Thymus (tissue), 11 donors: ENCODE results near the gene EMILIN2. TPM values are rescaled to one million over a fixed set of nuclear protein-coding genes. Genes with fewer than 3 reads are reported as not detected.

ENCODE experiments used
- DNase-seq, 9 donors: peaks; one replicate each; pipeline ENCODE4 v3.0.0-alpha.2; 2013; ENCODE audit warnings: low spot score in 9 of 9, low read depth in 6 of 9, missing footprints in 1 of 9
- H3K27ac ChIP-seq, 2 donors: one replicate each; pipeline ENCODE4 v1.5.1; 2013; ENCODE audit warnings: control low read depth in 1 of 2, low read depth in 1 of 2, low read length in 1 of 2, mild to moderate bottlenecking in 1 of 2, moderate library complexity in 1 of 2
- H3K27me3 ChIP-seq, 2 donors: one replicate each; pipeline ENCODE4 v1.5.1; 2013; ENCODE audit warnings: low read length in 1 of 2; ENCODE audit not compliant: control insufficient read depth in 2 of 2, insufficient read depth in 1 of 2
- H3K36me3 ChIP-seq, 2 donors: one replicate each; pipeline ENCODE4 v1.5.1; 2013; ENCODE audit warnings: low read length in 1 of 2, mild to moderate bottlenecking in 1 of 2, moderate library complexity in 1 of 2; ENCODE audit not compliant: control insufficient read depth in 2 of 2, insufficient read depth in 2 of 2
- H3K4me1 ChIP-seq, 2 donors: one replicate each; pipeline ENCODE4 v1.5.1; 2013; ENCODE audit warnings: low read length in 2 of 2; ENCODE audit not compliant: control insufficient read depth in 2 of 2, insufficient read depth in 2 of 2
- H3K4me3 ChIP-seq, 2 donors: one replicate each; pipeline ENCODE4 v1.5.1; 2013; ENCODE audit warnings: low read length in 2 of 2, control low read depth in 1 of 2, mild to moderate bottlenecking in 1 of 2
- H3K9me3 ChIP-seq, 2 donors: one replicate each; pipeline ENCODE4 v1.5.1; 2013; ENCODE audit warnings: low read length in 1 of 2, mild to moderate bottlenecking in 1 of 2; ENCODE audit not compliant: control insufficient read depth in 2 of 2, insufficient read depth in 1 of 2
- WGBS: extraction: QIAGEN DNeasy Blood & Tissue Kit; methylation state at CpG from one replicate; pipeline ENCODE4 v1.1.7; 2013; 5-methylcytosine and 5-hydroxymethylcytosine counted together
- polyA plus RNA-seq: library from polyadenylated mRNA; stranded (reverse); fragments of 200-250 nt; gene quantifications from one replicate; pipeline ENCODE4 v1.2.3, GENCODE V29; 2013
- total RNA-seq: library from RNA; stranded (reverse); fragments of 120-200 nt; gene quantifications from one replicate; pipeline ENCODE4 v1.2.4, GENCODE V29; 2013
- donor health status: healthy.

The EMILIN2 gene
- total and polyA plus RNA-seq, 2 donors, result 19.3 to 27.2 TPM

DNA sequence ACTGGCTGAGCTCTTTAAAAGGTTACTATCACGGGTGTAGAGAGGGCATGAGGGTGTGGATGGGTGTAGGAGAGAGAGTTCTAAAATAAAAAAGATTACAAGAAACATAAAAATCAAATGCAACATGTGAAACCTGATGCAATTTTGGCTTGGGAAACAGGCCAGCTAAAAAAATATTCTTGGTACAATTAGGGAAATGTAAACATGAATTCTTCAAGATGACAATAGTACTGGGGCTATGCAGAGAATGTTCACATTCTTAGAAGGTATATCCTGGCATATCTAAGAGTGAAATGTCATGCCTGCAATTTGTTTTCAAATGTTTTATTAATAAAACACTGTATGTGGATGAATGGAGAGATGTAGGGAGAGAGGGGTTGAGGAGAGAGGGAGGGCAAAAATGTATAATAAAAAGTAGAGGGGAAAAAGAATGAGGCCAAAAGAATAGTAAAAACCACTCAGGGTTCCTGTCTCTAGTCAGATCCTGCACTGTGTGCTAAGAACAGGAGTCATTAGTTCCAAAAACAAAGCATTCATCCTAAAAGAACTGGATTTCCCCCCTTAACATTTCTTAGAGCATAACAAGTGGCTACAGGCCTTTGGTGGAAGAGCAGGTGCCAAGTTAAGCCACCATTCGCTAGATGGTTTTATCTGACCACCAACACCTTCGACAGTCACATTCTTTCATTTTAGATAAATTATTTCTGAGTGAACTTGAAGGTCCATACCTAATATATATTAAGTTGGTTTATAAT lies 88.8 kb downstream of the EMILIN2 start:
- H3K27ac ChIP-seq, result no peak overlapping the region
- H3K36me3 ChIP-seq, result peaks cover 18 to 34% of the 10 kb centered on the region in 2 donors
- no peaks in the 10 kb centered on the region for H3K9me3 ChIP-seq
- DNase-seq, result no peak
- H3K4me3 ChIP-seq, result no peak overlapping the region
- H3K4me1 ChIP-seq, result peaks cover 0 to 5% of the 10 kb centered on the region in 2 donors
- no peaks in the 10 kb centered on the region for H3K27me3 ChIP-seq
- WGBS, result 94% methylated on average over 3 of the region's 3 CpGs

DNA sequence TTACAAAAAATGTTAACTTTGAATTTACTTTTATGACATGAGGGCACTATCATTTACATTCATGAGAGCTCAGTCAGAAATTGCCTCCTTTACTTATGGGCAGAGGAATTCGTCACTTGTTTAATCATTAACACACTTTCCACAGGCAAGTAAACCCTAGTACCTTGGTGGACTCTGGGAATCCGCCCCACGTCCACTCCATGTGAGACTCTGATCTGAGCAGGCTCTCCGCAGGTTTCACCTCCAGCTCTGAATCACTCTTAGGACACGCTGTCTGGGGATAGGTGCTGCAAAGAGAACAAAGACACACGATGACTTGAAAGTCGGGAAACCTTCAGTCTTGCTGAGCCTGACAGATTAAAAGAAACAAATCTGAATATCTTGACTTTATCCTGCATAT lies 92.5 kb downstream of the EMILIN2 start:
- WGBS, result 98% methylated on average over 7 of the region's 7 CpGs
- H3K36me3 ChIP-seq, result peaks cover 11 to 21% of the 10 kb centered on the region in 2 donors
- H3K27me3 ChIP-seq, result no peaks in the 10 kb centered on the region
- no peak overlapping the region for H3K4me3 ChIP-seq
- no peak overlapping the region for H3K27ac ChIP-seq
- H3K4me1 ChIP-seq, result no peaks in the 10 kb centered on the region
- no peaks in the 10 kb centered on the region for H3K9me3 ChIP-seq
- DNase-seq, result no peak

DNA sequence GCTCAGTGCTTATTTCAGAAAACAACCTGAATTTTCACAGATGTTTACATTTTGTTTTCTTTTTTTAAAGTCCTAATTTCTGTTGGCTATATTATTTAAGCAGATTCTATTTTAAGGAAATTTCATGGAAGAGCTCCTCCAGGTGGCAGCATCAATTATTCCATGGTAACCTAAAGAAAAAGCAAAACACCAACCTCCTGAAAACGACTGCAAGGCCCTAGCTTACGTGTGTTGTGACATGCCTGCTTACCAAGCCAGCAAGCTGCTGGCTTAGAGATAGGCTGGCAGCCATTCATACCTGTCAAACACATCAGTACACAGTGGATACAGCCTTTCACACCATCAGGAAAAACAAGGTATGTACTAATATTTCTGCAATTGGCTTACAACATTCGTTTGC lies 101.2 kb downstream of the EMILIN2 start:
- no peak overlapping the region for H3K4me3 ChIP-seq
- peaks cover 9 to 33% of the 10 kb centered on the region in 2 donors for H3K36me3 ChIP-seq
- no peaks in the 10 kb centered on the region for H3K27me3 ChIP-seq
- H3K4me1 ChIP-seq, result no peaks in the 10 kb centered on the region
- 58% methylated on average over 3 of the region's 3 CpGs for WGBS
- H3K27ac ChIP-seq, result no peak overlapping the region
- DNase-seq, result peak in 1 of 9 donors; percentile 36
- no peaks in the 10 kb centered on the region for H3K9me3 ChIP-seq

DNA sequence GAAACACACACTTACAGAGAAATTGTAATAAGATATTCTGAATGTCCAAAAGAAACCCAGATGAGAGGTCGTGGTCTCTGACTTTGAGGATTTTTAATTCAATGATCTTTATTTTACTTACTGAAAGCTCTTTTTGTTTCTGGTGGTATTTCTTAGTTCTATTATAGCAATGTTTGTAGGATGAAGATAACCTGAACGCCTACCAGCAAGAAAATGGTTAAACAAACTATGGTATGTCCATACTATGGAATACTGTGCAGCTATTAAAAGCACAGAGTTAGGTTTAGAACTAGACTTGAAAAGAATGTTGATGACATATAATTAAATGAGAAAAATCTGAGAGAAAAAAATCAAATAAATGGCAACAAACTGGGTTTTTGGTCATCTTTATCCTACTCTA lies 105.8 kb downstream of the EMILIN2 start:
- WGBS, result 75% methylated on average over 2 of the region's 2 CpGs
- Histone ChIP-seq H3K36me3 (peaks cover 23 to 47% of the 10 kb centered on the region in 2 donors), H3K27me3 (no peaks in the 10 kb centered on the region), H3K4me1 (no peaks in the 10 kb centered on the region), H3K4me3 (no peak overlapping the region), H3K9me3 (no peaks in the 10 kb centered on the region), H3K27ac (no peak overlapping the region)
- no peak for DNase-seq

DNA sequence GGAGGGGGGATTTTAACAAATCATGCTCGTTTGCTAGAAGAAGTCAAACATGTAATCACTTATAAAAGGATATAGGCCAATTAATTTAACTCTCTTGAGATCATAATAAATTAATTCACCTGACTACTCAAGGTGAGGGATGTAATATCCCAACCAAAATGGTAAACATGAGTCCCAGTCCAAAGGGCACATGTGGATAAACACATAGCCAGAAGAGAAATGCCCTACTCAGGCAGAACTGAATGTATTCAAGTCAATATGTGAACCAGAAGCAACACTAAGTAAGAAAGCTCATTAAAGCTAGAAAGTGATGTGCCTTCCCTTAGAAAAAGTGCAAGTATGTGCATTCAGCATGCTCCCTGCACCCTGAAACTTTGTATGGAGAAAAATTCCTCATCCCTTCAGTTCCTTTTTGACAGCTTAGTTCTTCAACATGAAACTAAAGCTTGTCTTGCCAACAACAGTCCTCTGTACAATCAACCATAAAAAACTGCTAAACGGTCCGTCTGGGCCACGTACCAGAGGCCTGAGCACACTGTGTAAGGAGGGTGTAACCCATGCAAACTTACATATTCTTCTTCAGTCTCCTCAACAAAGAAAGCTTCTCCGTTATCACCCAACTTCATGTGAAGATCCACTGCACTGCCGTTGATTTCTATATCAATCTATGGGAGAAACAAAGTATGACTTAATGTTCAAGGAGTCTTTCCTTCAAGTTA lies 107.3 kb downstream of the EMILIN2 start:
- Histone ChIP-seq H3K9me3 (no peaks in the 10 kb centered on the region), H3K4me3 (no peak overlapping the region), H3K36me3 (peaks cover 23 to 47% of the 10 kb centered on the region in 2 donors), H3K4me1 (peaks cover 5% of the 10 kb centered on the region in 2 donors), H3K27ac (no peak overlapping the region), H3K27me3 (no peaks in the 10 kb centered on the region)
- 95% methylated on average over 6 of the region's 6 CpGs for WGBS
- DNase-seq, result no peak

DNA sequence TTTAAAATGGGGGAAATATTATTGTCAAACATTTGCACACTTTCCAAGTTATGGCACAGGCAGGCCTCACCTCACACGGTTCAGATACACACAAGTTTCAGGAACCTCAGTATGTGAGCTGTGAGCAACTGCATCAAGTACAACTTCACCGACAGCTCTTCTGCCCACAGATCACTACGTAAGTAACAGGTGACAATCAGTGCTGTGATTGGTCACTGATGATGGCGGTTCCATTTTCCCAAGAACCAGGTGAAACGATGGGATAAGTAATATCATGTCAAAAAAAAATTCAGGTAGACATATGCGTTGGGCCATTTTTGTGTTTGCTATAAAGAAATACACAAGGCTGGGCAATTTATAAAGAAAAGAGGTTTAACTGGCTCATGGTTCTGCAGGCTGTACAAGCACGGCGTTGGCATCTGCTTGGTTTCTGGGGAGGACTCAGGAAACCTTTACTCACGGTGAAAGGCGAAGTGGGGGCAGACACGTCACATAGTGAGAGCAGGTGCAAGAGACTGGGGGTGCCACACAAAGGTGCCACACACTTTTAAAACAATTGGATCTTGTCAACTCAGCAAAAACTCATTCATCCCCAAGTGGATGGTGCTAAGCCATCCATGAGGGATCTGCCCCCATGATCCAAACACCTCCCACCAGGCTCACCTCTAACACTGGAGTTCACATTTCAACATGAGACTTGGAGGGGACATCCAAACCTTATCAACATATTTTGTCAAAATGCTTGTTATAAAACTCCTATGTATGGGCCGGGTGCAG lies 108.3 kb downstream of the EMILIN2 start:
- H3K4me3 ChIP-seq, result no peak overlapping the region
- H3K36me3 ChIP-seq, result peaks cover 23 to 44% of the 10 kb centered on the region in 2 donors
- H3K27me3 ChIP-seq, result no peaks in the 10 kb centered on the region
- H3K9me3 ChIP-seq, result no peaks in the 10 kb centered on the region
- DNase-seq, result no peak
- H3K27ac ChIP-seq, result peak overlapping the region in 1 of 2 donors; percentile 27
- 98% methylated on average over 12 of the region's 12 CpGs for WGBS
- H3K4me1 ChIP-seq, result peaks cover 5 to 12% of the 10 kb centered on the region in 2 donors

DNA sequence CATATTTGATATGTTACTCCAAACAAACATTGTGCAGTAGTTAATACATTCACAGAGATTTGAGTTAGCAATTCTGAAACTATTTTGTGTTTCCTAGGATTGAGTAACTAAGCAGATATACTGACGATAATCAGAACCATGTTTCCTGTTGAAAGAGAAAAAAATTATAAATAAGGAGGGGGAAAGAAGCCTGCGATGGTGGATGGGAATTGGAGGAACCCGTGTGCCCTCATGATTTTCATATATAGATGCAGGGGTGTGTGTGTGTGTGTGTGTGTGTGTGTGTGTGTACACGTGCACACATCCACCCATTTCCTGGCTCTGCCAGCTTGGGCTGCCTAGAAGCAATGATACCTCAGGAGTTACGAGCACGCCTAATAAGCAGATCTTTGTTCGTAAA lies 109.2 kb downstream of the EMILIN2 start:
- Histone ChIP-seq H3K36me3 (peaks cover 16 to 34% of the 10 kb centered on the region in 2 donors), H3K9me3 (no peaks in the 10 kb centered on the region), H3K4me3 (no peak overlapping the region), H3K27ac (no peak overlapping the region), H3K4me1 (peaks cover 12 to 20% of the 10 kb centered on the region in 2 donors), H3K27me3 (no peaks in the 10 kb centered on the region)
- DNase-seq, result no peak
- 90% methylated on average over 7 of the region's 7 CpGs for WGBS

DNA sequence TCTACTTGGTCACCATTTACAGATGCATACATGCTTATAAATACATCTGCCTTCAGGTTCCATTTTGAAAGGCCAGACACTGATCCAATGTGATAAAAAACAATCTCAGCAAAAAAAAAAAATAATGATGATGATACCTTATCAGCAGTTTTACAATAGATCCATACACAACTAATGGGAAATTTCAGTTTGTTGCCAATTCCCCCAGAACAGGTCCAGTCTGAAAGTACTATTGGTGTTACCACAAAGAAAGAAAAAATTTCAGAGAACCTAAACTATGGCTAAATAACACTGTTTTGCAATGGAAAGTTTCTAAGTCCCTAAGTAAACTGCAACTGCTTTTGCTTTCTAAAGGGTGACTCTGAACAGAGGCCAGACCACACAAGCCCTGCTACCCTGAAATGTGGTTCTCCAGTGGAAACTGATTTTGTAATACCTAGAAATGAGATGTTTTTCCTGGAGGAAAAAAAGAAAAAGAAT lies 112.1 kb downstream of the EMILIN2 start:
- DNase-seq, result peak in 1 of 9 donors; percentile 51
- Histone ChIP-seq H3K36me3 (peaks cover 13 to 18% of the 10 kb centered on the region in 2 donors), H3K4me1 (peaks cover 26 to 39% of the 10 kb centered on the region in 2 donors)

More for the DNA sequence above, 112.1 kb downstream of the EMILIN2 start:
- Histone ChIP-seq H3K9me3 (no peaks in the 10 kb centered on the region), H3K27me3 (no peaks in the 10 kb centered on the region), H3K27ac (peak overlapping the region; percentile 82 to 98), H3K4me3 (no peak overlapping the region)
